ENCODE results near the gene MARK1.
A peak's percentile ranks its signal among the peaks of the same experiment; 100 is the strongest.

MARK1 gene

GRCh38 chr1:220527908-220528678 lies at the start of gene MARK1:
TSS of gene MARK1 (plus strand) at chr1:220528136. CDS start at chr1:220528823, 687 bp downstream.
- DNase-seq: peak in 46 of 56 donors; percentile 9 to 78 (median 50)

GRCh38 chr1:220483700-220484099 lies 44.2 kb upstream of the MARK1 start:
- DNase-seq: no peak

- DNase-seq: no peak
Measured at GRCh38 chr1:220484135-220484534, 43.8 kb upstream of the MARK1 start.

- no peak for DNase-seq
Measured at GRCh38 chr1:220485131-220485530, 42.8 kb upstream of the MARK1 start.

GRCh38 chr1:220485791-220486190 lies 42.1 kb upstream of the MARK1 start:
- DNase-seq: no peak

- peak in 11 of 56 donors; percentile 4 to 60 (median 19) for DNase-seq
Measured at GRCh38 chr1:220487297-220487820, 40.6 kb upstream of the MARK1 start.

GRCh38 chr1:220491891-220492290 lies 36.0 kb upstream of the MARK1 start:
- no peak for DNase-seq

GRCh38 chr1:220497220-220497947 lies 30.6 kb upstream of the MARK1 start:
- DNase-seq: no peak

GRCh38 chr1:220498188-220498587 lies 29.7 kb upstream of the MARK1 start:
- DNase-seq: no peak

GRCh38 chr1:220500372-220500771 lies 27.6 kb upstream of the MARK1 start:
- no peak for DNase-seq

GRCh38 chr1:220504329-220504728 lies 23.6 kb upstream of the MARK1 start:
- no peak for DNase-seq

- DNase-seq: no peak
Measured at GRCh38 chr1:220507085-220507484, 20.9 kb upstream of the MARK1 start.

- no peak for DNase-seq
Measured at GRCh38 chr1:220511179-220511578, 16.8 kb upstream of the MARK1 start.

- no peak for DNase-seq
Measured at GRCh38 chr1:220511785-220512184, 16.2 kb upstream of the MARK1 start.

- no peak for DNase-seq
Measured at GRCh38 chr1:220513834-220514233, 14.1 kb upstream of the MARK1 start.

GRCh38 chr1:220514256-220514655 lies 13.7 kb upstream of the MARK1 start:
- DNase-seq: no peak

GRCh38 chr1:220516014-220516721 lies 11.8 kb upstream of the MARK1 start:
- no peak for DNase-seq

- DNase-seq: no peak
Measured at GRCh38 chr1:220516722-220517042, 11.3 kb upstream of the MARK1 start.

- no peak for DNase-seq
Measured at GRCh38 chr1:220521778-220522177, 6.2 kb upstream of the MARK1 start.

- peak in 1 of 56 donors; percentile 1 for DNase-seq
Measured at GRCh38 chr1:220526294-220526693, 1.6 kb upstream of the MARK1 start.

GRCh38 chr1:220527279-220527907 lies 543 bp upstream of the MARK1 start:
- DNase-seq: peak in 47 of 56 donors; percentile 14 to 78 (median 41)
